HG03097 (cell line): ENCODE data around the gene RWDD2A.
A peak's percentile ranks its signal among the peaks of the same experiment; 100 is the strongest.

Experiments used
- ATAC-seq: cut with Tn5 transposase; IDR thresholded peaks from one replicate; pipeline ENCODE4 v1.9.1; 2021; ENCODE audit not compliant: unreplicated experiment, low FRiP score

The RWDD2A gene

GRCh38 chr6:83198486-83199172 is 5.5 kb downstream of the RWDD2A start:
- ATAC-seq, result no peak

DNA sequence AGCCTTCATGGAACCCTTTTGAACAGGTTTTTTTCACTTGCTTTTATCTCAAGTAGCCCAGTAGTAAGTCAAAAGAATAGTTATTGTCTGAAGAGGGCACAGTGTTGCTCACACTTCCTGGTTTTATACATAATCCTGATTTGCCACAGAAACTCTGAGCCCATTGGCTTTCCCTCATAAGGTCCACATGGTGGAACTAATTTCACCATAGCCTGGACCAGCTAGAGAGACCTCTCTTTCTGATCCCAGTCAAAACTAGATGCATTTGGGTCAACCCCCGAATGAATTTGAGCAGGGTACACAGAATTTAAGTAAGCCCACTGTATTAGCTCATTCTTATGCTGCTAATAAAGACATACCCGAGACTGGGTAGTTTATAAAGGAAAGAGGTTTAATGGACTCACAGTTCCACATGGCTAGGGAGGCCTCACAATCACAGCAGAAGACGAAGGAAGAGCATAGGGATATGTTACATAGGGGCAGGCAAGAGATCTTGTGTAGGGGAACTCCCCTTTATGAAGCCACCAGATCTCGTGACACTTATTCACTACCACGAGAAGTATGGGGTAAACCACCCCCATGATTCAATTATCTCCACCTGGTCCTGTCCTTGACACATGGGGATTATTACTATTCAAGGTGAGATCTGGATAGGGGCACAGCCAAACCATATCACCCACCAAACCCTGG is 6.2 kb downstream of the RWDD2A start:
- no peak for ATAC-seq

- no peak for ATAC-seq
These were observed 6.7 kb downstream of the RWDD2A start for GRCh38 chr6:83199863-83200225.

GRCh38 chr6:83202031-83202430 is 8.9 kb downstream of the RWDD2A start:
- no peak for ATAC-seq

GRCh38 chr6:83215131-83216047 is 22.2 kb downstream of the RWDD2A start:
- peak; percentile 93 for ATAC-seq

- ATAC-seq, result no peak
These were observed 23.6 kb downstream of the RWDD2A start for GRCh38 chr6:83216806-83217205.

DNA sequence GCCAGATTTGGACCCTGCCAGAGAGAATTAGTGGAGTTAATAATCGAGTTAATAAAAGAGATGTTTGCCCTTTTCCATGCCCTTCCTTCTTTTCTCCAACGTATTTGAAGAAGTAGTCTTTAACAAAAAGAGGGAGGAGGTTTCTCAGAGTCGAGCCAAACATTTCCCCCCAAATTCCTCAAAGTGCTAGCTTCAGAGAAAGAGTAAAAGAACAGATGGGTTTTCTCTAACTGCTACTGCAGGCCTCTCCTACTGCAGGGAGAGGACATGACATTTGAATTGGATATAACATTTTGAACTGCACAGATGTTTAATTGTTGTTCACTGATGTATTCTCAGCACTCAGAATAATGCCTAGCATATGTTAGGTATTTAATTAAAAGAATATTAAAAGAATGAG is 25.5 kb downstream of the RWDD2A start:
- no peak for ATAC-seq

DNA sequence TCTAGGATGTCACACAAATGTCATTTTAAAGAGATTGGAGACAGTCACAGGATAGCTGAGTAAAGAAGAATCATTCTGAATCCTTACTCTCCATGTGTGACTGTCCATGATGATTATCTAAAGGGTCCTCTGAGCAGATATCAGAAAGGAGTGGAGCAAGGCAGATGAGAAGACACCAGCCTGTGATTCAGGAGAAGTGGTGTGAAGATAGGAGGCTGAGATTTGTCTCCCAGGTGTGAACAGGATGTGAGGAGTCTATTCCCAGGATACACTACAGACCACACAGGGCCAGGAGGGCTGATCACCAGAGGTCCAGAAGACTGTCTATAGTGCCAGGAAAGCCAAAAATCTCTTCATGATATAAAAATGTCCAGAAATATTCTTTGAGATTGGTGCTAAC is 27.0 kb downstream of the RWDD2A start:
- no peak for ATAC-seq

GRCh38 chr6:83221276-83221675 is 28.1 kb downstream of the RWDD2A start:
- ATAC-seq, result no peak

DNA sequence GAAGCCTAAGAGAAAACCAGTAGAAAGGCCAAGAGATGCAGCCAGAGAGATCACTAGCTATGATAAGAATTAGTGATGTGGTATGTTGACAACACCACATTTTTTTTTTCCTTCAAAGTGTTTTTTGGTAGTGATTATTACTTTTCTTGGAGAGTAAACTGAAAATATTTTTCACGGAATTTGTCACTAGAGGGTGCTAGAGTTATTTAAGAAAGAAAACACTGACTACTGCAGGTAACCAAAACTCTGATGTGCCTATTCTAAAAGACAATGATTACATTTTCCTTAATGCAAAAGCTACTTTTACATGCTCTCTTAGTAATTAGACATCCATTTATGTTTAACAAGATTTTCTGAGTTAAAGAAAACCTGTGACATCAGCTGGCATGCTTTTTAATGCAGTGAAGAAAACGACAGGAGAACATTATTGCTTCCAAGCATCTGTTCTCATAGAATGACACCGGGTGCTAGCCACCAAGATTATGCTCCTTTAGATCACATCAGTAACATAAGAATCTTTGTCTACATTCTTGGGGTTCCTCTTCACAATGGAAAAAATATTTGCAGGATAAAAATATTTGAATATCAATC is 28.8 kb downstream of the RWDD2A start:
- no peak for ATAC-seq

DNA sequence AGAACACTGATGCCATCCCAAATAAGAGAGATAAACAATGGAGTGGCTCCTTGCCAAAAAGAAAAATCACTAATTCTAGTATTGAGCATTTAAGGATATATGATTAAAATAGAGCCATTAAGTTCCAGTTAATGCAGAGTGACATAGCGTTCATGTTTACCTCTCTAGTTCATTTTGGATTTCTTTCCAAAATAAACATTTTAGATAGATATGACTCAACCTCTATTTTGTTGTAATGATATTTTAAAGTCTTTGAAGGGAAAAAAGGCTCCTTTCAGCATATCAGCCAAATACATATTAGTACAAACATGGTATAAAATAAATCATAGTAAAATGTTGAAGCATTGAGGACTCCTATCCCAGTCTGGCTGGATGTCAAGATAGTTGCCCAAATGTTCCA is 33.4 kb downstream of the RWDD2A start:
- ATAC-seq, result no peak

- no peak for ATAC-seq
These were observed 38.0 kb downstream of the RWDD2A start for GRCh38 chr6:83231146-83231545.

DNA sequence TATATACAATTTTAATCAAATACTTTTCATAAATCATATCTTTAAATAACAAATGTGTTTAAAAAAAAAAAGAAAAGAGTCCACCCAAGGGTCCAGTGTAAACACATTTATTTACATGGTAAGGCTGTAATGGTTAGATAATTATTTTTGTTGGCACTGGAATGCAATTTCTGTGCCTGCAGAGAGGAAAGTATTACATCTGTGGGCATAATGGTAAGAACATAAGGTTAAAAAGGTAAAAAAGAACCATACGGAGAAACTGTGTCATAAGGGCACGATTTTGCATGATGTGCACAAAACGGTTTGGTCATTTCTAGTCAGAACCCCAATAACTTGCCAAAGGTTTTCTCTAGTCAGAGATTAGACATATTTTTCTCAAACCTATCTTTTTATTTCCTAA is 54.3 kb downstream of the RWDD2A start:
- ATAC-seq, result no peak
